Rectal smooth muscle tissue (tissue), 1 donor: ENCODE measurements around the gene ZFYVE19.

ENCODE experiments used
- H3K27ac ChIP-seq: one replicate; pipeline ENCODE4 v1.7.0; 2013; ENCODE audit warnings: low read depth, low read length, inconsistent platforms
- H3K27me3 ChIP-seq: one replicate; pipeline ENCODE4 v1.7.0; 2013; ENCODE audit warnings: low read length; ENCODE audit not compliant: control insufficient read depth, insufficient read depth
- H3K36me3 ChIP-seq: one replicate; pipeline ENCODE4 v1.7.0; 2013; ENCODE audit warnings: low read length; ENCODE audit not compliant: control insufficient read depth, insufficient read depth
- H3K4me1 ChIP-seq: one replicate; pipeline ENCODE4 v1.7.0; 2013; ENCODE audit warnings: low read length; ENCODE audit not compliant: control insufficient read depth, insufficient read depth
- H3K4me3 ChIP-seq: one replicate; pipeline ENCODE4 v1.7.0; 2013; ENCODE audit warnings: low read length
- H3K9ac ChIP-seq: one replicate; pipeline ENCODE4 v1.7.0; 2013; ENCODE audit warnings: low read length

ZFYVE19 gene

DNA sequence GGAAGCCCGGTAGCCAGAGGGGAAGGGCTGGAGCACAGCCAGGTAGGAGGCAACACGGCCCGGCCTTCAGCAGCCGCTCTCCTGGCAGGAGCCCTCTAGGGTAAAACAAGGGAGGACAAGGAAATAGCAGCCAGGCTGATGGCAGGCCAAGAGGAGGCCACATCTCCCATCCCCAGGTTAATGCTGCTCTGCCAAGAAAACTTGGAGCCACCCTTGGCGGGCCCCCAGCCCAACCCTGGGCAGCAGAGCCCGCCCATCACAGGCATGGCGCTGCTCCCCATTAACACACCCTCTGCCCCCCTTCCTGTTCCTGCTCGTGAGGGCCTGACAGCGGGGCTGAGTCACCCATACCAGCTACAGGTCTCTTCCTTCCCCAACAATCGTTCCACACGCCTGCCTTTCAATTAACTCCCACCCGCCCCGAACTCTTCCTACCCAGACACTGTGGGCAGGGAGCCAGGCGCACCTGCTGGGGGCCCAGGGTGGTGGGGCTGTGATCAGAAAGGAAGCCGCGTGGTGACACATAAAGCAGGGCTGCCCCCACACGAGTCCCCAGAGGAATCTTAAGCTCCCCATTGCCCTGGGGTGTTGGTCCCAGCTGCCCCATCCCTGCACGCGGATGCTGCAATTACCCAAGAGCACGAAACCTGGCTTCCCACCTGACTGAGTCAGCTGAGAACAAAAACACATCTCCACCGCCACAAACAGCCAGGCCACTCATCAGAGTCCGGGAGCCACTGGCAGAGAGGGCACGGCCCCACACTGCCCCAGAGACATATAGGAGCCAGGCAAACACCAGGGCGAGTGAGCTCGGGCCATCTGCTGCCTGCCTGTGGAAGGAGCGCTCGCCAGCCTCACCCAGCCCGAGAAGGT lies 37.4 kb upstream of the ZFYVE19 start, which contains the start of gene C15orf62:
TSS of gene C15orf62 (plus strand) at position 707 of the 873 bp plus-strand sequence. CDS start 516 bp downstream, outside the sequence.
- H3K27ac ChIP-seq: no peak within 1 kb of the TSS
- no peak within 1 kb of the TSS for H3K4me3 ChIP-seq
- no peaks in the 10 kb centered on the region for H3K27me3 ChIP-seq
- peaks cover 12% of the 10 kb centered on the region for H3K36me3 ChIP-seq
- no peak within 1 kb of the TSS for H3K9ac ChIP-seq
- no peaks in the 10 kb centered on the region for H3K4me1 ChIP-seq

DNA sequence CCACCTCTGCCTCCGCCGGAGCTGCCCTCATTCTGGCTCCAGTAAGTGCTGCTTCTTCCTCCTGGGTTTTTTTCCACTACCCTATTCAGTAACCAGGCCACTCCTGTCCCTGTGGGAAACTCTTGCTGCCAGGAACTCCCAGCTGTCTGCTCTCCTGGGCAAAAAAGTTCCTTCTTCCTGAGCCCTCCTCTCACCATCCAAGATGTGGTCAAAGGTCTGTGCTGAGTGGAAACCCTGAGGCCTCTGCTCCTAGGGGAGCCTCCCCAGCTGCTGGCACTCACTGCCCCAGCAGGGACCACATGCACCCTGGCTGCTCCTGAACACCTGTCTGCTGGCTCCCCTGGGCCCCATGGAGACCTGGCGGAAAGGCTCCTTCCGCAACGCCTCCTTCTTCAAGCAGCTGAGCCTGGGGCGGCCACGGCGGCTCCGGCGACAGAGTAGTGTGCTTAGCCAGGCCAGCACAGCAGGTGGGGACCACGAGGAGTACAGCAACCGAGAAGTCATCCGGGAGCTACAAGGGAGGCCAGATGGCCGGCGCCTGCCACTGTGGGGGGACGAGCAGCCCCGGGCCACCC lies 36.7 kb upstream of the ZFYVE19 start:
- Histone ChIP-seq H3K4me1 (no peaks in the 10 kb centered on the region), H3K36me3 (peaks cover 19% of the 10 kb centered on the region), H3K9ac (no peak overlapping the region), H3K27ac (no peak overlapping the region), H3K4me3 (no peak overlapping the region), H3K27me3 (no peaks in the 10 kb centered on the region)

DNA sequence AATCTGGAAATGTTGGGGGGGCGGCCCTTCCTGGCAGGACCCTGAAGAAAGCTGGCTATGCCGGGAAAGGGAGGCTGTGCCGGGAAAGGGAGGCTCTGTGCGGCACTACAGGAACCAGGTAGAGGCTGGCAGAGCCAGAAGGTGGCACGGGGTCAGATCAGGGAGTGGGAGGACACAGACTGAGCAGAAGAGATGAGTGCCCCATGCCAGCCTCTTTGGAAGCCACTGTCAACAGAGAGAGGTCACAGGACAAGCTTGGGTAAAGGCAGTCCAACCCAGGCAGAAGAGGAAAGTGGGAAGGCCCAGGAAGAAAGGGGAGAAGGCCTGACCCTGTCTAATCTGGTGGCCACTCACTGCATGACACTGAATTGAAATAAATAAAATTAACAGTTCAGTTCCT lies 35.6 kb upstream of the ZFYVE19 start:
- H3K4me3 ChIP-seq: no peak overlapping the region
- no peak overlapping the region for H3K9ac ChIP-seq
- H3K4me1 ChIP-seq: no peaks in the 10 kb centered on the region
- H3K36me3 ChIP-seq: peaks cover 29% of the 10 kb centered on the region
- no peak overlapping the region for H3K27ac ChIP-seq
- H3K27me3 ChIP-seq: no peaks in the 10 kb centered on the region

DNA sequence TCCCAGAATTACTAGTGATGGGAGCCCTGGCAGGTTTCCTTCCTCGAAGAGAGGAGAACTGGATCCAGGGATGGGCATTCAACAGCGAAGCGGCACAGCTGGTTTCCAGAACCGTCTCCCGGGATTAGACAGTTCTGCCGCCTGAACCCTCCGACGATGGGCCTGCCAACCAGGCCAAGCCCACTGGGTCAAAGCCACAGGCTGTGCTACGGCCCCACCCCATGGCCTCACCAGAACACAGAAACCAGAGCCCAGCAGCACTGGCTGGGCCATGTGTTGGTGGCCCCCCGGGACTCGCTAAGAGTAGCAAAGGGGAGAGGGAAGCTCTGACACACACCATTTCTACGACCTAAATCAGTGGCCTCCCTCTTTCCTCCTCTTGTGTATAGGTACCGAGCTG lies 34.9 kb upstream of the ZFYVE19 start:
- peaks cover 36% of the 10 kb centered on the region for H3K36me3 ChIP-seq
- H3K27me3 ChIP-seq: no peaks in the 10 kb centered on the region
- H3K4me3 ChIP-seq: no peak overlapping the region
- no peak overlapping the region for H3K9ac ChIP-seq
- H3K4me1 ChIP-seq: no peaks in the 10 kb centered on the region
- H3K27ac ChIP-seq: no peak overlapping the region

DNA sequence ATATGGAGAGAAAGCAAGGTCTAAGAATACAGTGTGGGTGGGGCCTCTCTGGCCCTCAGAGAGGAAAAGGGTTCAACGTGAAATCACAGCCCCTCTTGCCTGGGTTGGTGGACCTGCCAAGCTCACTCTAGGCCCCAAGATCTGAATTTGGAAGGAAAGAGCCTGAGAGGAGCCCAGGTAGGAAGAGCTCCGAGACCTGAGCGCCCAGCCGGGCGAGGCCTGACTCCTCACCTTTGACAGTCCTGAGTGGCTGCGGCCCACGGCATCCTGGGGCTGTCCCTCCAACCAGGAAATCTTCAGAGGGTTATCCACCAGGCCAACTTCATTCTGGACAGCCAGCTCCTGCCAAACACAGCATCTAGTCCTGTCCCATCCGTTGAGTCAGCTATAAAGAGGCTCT lies 33.4 kb upstream of the ZFYVE19 start:
- Histone ChIP-seq H3K36me3 (peaks cover 37% of the 10 kb centered on the region), H3K27ac (no peak overlapping the region), H3K4me1 (no peaks in the 10 kb centered on the region), H3K4me3 (no peak overlapping the region), H3K27me3 (no peaks in the 10 kb centered on the region), H3K9ac (no peak overlapping the region)

DNA sequence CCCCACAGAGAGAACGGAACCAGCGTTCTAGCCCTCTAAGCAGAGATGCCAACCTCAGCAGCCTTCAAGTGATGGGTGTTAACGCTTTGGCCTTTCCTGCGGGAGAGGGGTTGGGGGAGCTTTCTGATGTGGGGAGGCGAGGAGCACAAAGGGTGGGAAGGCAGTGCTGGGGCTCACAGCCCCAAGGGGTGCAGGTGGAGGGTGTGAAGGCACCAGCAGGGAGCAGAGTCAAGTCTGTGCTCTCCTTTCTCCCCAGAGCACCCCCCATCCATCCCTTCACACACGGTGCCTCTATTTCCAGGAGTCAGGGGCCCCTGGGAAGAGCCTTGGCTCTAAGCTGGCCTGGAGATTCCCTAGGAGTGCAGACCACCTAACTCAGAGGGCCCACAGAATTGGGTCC lies 33.0 kb upstream of the ZFYVE19 start:
- Histone ChIP-seq H3K27me3 (no peaks in the 10 kb centered on the region), H3K4me1 (no peaks in the 10 kb centered on the region), H3K4me3 (no peak overlapping the region), H3K9ac (no peak overlapping the region), H3K36me3 (peaks cover 41% of the 10 kb centered on the region), H3K27ac (no peak overlapping the region)

DNA sequence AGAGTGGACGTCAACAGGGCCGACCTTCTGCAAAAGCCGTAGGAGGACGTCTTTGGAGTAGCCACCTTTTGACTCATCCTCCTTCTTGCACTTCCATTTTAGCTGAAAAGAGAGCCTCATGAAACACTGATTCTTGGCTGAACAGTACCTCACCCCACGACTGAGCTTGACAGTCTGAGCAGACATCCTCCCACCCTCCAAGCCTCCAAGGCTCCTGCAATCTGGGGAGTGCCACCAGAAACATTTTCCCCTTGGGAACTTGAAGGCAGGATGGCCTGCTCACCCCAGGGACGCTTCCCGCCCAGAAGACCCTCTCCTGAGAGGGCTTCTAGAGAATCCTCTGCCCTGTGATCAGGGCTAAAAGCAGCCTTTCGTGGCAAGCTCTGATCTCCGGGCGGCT lies 31.9 kb upstream of the ZFYVE19 start:
- Histone ChIP-seq H3K27ac (no peak overlapping the region), H3K27me3 (no peaks in the 10 kb centered on the region), H3K4me3 (no peak overlapping the region), H3K36me3 (peaks cover 48% of the 10 kb centered on the region), H3K9ac (no peak overlapping the region), H3K4me1 (no peaks in the 10 kb centered on the region)

DNA sequence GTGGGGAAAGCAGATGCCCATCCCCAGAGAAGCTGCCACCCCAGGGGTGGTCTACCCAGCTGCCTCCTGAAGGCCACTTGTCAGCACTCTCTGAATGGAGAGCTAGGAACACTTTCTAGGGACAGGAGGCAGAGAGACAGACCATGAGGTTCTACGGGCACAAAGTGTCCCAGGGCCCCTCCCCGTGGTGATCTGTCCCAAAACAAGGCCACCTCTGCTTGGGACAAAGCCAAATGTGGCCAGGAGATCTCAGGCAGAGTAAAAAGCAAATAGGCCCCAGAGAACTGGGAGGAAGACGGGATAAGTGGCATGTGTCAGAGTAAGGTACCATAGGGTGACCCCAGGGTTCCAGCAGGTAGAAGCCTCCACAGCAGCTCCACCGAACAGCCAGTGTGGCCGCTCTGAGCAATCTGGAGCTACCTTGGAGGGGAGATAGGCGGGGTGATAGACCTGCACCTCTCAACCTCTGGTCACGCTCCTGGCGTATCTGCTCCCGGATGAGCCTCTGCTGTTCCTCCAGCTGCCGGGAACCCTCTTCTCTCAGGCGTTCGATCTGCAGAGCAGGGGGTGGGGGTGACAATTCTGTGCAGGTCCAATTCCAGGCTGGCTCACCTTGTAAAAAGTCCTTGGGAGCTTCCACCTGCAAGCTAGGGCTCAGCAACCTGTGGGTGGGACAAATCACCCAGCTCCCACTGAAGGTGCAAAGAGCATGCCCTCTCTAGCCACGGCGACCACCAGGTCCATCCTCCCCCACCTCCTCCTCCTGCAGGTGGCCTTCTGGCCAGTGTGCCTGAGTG lies 31.0 kb upstream of the ZFYVE19 start:
- Histone ChIP-seq H3K27ac (no peak overlapping the region), H3K4me3 (no peak overlapping the region), H3K27me3 (no peaks in the 10 kb centered on the region), H3K4me1 (no peaks in the 10 kb centered on the region), H3K36me3 (peaks cover 48% of the 10 kb centered on the region), H3K9ac (no peak overlapping the region)

DNA sequence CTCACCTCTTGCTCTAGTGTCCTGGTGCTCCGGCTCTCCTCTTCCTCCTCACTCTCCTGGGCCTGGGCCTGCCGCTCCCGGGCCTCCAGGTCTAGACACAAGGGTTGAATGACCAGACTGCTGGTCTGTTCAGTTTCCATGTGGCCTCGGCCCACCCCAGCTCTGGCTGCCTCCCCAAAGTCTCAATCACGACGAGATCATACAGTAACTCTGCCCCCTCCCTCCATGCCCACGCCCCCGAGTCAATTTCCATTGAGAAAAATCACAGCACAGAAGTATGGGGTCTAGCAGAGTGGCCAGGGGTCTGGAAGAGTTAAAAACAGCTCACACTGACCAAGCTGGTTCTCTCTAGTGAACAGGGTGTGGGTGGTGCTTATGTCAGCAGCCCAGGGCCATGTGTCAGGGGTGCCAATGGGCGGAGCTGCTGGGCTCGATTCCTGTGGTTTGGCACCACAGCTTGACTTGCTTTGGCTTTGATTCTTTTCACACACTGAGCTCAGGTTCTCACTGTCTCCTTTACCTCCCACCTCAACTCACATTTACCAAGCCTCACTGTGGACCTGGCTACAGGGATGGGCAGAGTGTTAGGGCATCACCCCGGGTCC lies 30.2 kb upstream of the ZFYVE19 start:
- no peaks in the 10 kb centered on the region for H3K27me3 ChIP-seq
- H3K36me3 ChIP-seq: peaks cover 48% of the 10 kb centered on the region
- H3K27ac ChIP-seq: no peak overlapping the region
- H3K9ac ChIP-seq: no peak overlapping the region
- no peak overlapping the region for H3K4me3 ChIP-seq
- H3K4me1 ChIP-seq: no peaks in the 10 kb centered on the region

DNA sequence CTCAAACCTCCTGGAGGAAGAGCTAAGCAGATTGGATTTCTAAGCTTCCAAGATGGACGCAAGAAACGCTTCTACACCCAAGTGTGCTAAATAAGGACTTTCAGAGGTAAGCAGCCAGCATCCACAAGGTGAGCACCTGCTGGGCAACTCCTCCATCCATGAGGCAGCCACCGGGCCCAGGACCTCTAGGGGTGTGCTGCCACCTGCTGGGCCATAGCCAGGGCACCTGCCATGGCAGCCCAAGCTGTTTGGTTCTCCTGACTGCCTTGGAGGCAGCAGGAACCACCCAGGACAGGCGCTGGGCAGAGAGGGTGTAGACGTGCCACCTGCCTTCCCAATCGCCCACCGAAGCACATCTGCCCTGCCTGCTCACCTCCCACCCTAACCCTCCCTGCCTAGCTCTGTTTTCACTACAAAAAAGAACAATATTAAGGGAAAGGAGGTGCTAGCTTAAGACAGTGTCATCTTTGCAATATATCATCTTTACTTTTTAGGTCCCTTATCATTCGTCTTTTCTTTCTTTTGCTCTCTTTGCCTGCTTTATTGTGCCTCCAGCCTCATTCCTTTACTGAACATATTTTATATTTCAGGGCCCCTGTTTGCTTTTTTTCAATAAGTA lies 24.2 kb upstream of the ZFYVE19 start:
- H3K36me3 ChIP-seq: peaks cover 11% of the 10 kb centered on the region
- no peaks in the 10 kb centered on the region for H3K4me1 ChIP-seq
- no peak overlapping the region for H3K9ac ChIP-seq
- H3K4me3 ChIP-seq: no peak overlapping the region
- no peak overlapping the region for H3K27ac ChIP-seq
- no peaks in the 10 kb centered on the region for H3K27me3 ChIP-seq

DNA sequence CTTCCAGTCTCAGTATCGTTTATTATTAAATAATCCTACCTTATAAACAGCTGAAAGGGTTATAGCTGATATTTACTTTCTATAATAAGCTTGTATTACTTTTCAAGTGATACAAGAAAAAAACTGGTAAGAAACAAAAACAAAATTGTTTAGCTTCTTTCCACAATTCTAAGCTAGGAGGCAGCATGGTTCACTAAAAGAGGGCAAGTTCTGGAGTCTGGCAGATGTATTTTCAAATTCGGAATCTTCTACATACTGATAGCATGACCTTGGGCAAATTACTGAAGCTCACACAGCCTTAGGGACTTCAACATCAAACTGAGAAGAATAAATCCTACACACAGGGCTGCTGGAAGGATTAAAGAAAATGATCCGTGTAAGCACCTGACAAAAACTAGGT lies 21.7 kb upstream of the ZFYVE19 start:
- no peak overlapping the region for H3K9ac ChIP-seq
- no peaks in the 10 kb centered on the region for H3K4me1 ChIP-seq
- no peaks in the 10 kb centered on the region for H3K36me3 ChIP-seq
- no peak overlapping the region for H3K27ac ChIP-seq
- H3K4me3 ChIP-seq: no peak overlapping the region
- H3K27me3 ChIP-seq: no peaks in the 10 kb centered on the region

DNA sequence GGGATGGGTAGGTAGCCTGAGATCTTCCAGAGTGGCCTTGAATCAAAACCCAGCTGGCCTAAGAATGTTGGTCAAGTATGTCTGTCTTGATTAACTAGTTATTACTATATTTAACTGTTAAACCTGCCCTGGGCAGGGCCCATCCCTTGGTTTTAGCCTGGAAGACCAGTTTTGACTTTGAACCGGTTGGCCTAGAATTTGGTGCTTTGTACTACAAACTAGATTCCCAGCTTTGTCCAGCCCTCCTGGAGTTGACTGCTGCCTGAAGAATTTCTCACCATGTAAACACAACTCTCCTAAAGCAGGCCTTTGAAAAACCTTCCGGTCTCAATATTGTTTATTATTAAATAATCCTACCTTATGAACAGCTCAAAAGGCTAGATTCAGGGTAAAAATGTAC lies 21.1 kb upstream of the ZFYVE19 start:
- Histone ChIP-seq H3K4me3 (no peak overlapping the region), H3K4me1 (no peaks in the 10 kb centered on the region), H3K9ac (no peak overlapping the region), H3K27ac (no peak overlapping the region), H3K36me3 (no peaks in the 10 kb centered on the region), H3K27me3 (no peaks in the 10 kb centered on the region)
